ENCODE data around the gene KCTD19.

DNA sequence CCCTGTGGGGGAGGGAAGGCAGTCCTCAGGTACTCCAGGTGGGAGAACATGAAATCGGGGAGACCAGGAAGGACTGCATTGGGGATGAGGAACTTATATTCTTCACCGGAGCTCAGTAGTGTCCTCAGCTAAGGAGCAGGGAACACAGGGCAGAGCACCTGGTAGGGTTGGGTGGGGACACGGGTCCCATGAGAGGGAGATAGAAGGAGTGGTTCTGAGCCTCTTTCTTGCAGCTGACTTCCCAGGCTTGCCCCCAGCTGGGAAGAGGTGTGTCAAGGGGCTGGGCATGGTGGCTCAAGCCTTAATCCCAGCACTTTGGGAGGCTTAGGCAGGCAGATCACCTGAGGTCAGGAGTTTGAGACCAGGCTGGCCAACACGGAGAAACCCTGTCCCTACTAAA is 81.4 kb downstream of the KCTD19 start:
- TF ChIP-seq, protein P1, sequence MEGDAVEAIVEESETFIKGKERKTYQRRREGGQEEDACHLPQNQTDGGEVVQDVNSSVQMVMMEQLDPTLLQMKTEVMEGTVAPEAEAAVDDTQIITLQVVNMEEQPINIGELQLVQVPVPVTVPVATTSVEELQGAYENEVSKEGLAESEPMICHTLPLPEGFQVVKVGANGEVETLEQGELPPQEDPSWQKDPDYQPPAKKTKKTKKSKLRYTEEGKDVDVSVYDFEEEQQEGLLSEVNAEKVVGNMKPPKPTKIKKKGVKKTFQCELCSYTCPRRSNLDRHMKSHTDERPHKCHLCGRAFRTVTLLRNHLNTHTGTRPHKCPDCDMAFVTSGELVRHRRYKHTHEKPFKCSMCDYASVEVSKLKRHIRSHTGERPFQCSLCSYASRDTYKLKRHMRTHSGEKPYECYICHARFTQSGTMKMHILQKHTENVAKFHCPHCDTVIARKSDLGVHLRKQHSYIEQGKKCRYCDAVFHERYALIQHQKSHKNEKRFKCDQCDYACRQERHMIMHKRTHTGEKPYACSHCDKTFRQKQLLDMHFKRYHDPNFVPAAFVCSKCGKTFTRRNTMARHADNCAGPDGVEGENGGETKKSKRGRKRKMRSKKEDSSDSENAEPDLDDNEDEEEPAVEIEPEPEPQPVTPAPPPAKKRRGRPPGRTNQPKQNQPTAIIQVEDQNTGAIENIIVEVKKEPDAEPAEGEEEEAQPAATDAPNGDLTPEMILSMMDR (conservative IDR thresholded peaks at IDR 0.05), result no peak
- TF ChIP-seq ZFX (IDR thresholded peaks at IDR 0.05), result no peak
